WTC11 (cell line): ENCODE results near the gene PATE3. TPM values are rescaled to one million over a fixed set of nuclear protein-coding genes. Genes with fewer than 3 reads are reported as not detected.

Experiments used
- ATAC-seq: fragments of 200-7000 bp; cut with Tn5 transposase; 2 replicates; pipeline ENCODE4 v1.10.0; 2021; ENCODE audit warnings: mild to moderate bottlenecking, moderate library complexity
- CTCF ChIA-PET: fragments of 300-600 bp; sonication (Branson Sonifier 250); formaldehyde crosslinking; loops from one replicate; lab custom pipeline; 2021; ENCODE audit warnings: antibody characterized with exemption; lab: Charles Lee
- POLR2A ChIA-PET: fragments of 350-600 bp; sonication (Branson Sonifier 250); formaldehyde crosslinking; loops from one replicate; lab custom pipeline; 2021; ENCODE audit warnings: antibody characterized with exemption; lab: Charles Lee
- DNase-seq: peaks from one replicate; pipeline ENCODE4 v3.0.0; 2021; ENCODE audit warnings: low spot score
- H3K27ac Mint-ChIP-seq: 2 replicates; pipeline ENCODE4 v1.8.0; 2021; ENCODE audit warnings: mixed read lengths
- H3K27me3 Mint-ChIP-seq: 2 replicates; pipeline ENCODE4 v1.8.0; 2021; ENCODE audit warnings: low read depth, mild to moderate bottlenecking, moderate library complexity, mixed read lengths
- H3K36me3 Mint-ChIP-seq: 2 replicates; pipeline ENCODE4 v1.8.0; 2021; ENCODE audit warnings: mixed read lengths
- H3K4me1 Mint-ChIP-seq: 2 replicates; pipeline ENCODE4 v1.8.0; 2022; ENCODE audit warnings: mixed read lengths
- H3K4me3 Mint-ChIP-seq: 2 replicates; pipeline ENCODE4 v1.8.0; 2021; ENCODE audit warnings: mild to moderate bottlenecking, moderate library complexity, mixed read lengths
- H3K9me3 Mint-ChIP-seq: 2 replicates; pipeline ENCODE4 v1.8.0; 2021; ENCODE audit warnings: mixed read lengths
- ATF2 ChIP-seq: sonication (generic); formaldehyde crosslinking; IDR thresholded peaks from 2 replicates; pipeline ENCODE4 v1.8.1; 2022; ENCODE audit warnings: low read depth, missing genetic modification reagents, borderline replicate concordance
- CREM ChIP-seq: sonication (generic); formaldehyde crosslinking; IDR thresholded peaks from 2 replicates; pipeline ENCODE4 v1.8.1; 2022; ENCODE audit warnings: mild to moderate bottlenecking, missing genetic modification reagents, moderate library complexity
- ELF4 ChIP-seq: sonication (generic); formaldehyde crosslinking; IDR thresholded peaks from 2 replicates; pipeline ENCODE4 v1.8.1; 2022; ENCODE audit warnings: low read depth, mild to moderate bottlenecking, moderate library complexity, missing genetic modification reagents
- ESRRA ChIP-seq: sonication (generic); formaldehyde crosslinking; IDR thresholded peaks from 2 replicates; pipeline ENCODE4 v1.8.1; 2022; ENCODE audit warnings: mild to moderate bottlenecking, missing genetic modification reagents, borderline replicate concordance
- GTF2I ChIP-seq: fragments of 250-450 bp; sonication (Bioruptor Pico); conservative IDR thresholded peaks from 2 replicates; pipeline ENCODE4 v1.4.0; 2021; ENCODE audit warnings: mild to moderate bottlenecking
- HMGXB4 ChIP-seq: sonication (generic); formaldehyde crosslinking; IDR thresholded peaks from 2 replicates; pipeline ENCODE4 v1.8.1; 2023; ENCODE audit warnings: mild to moderate bottlenecking, moderate library complexity, missing genetic modification reagents
- JAZF1 ChIP-seq: fragments of 250-450 bp; sonication (Bioruptor Pico); IDR thresholded peaks from 2 replicates; pipeline ENCODE4 v1.9.0; 2021; ENCODE audit warnings: moderate library complexity, mild to moderate bottlenecking, inconsistent platforms
- JUN ChIP-seq: sonication (generic); formaldehyde crosslinking; IDR thresholded peaks from 2 replicates; pipeline ENCODE4 v1.8.0; 2023; ENCODE audit warnings: mild to moderate bottlenecking, missing genetic modification reagents
- NFATC4 ChIP-seq: fragments of 250-450 bp; sonication (Bioruptor Pico); IDR thresholded peaks from 2 replicates; pipeline ENCODE4 v1.9.0; 2021; ENCODE audit warnings: mild to moderate bottlenecking
- NR3C1 ChIP-seq: sonication (generic); formaldehyde crosslinking; conservative IDR thresholded peaks from 2 replicates; pipeline ENCODE4 v1.8.1; 2023; ENCODE audit warnings: low read depth, mild to moderate bottlenecking, missing genetic modification reagents
- TCF7 ChIP-seq: sonication (generic); formaldehyde crosslinking; IDR thresholded peaks from 2 replicates; pipeline ENCODE4 v1.8.0; 2022; ENCODE audit warnings: mild to moderate bottlenecking, low read depth, missing genetic modification reagents, moderate library complexity
- TEAD1 ChIP-seq: sonication (generic); formaldehyde crosslinking; IDR thresholded peaks from 2 replicates; pipeline ENCODE4 v1.8.0; 2022; ENCODE audit warnings: mild to moderate bottlenecking, missing genetic modification reagents
- ZBTB21 ChIP-seq: sonication (generic); formaldehyde crosslinking; IDR thresholded peaks from 2 replicates; pipeline ENCODE4 v1.8.1; 2023; ENCODE audit warnings: mild to moderate bottlenecking, missing genetic modification reagents, borderline replicate concordance
- ZMAT4 ChIP-seq: fragments of 250-450 bp; sonication (Bioruptor Pico); IDR thresholded peaks from 2 replicates; pipeline ENCODE4 v1.9.0; 2021; ENCODE audit warnings: mild to moderate bottlenecking
- ZNF138 ChIP-seq: sonication (generic); formaldehyde crosslinking; conservative IDR thresholded peaks from 2 replicates; pipeline ENCODE4 v1.8.1; 2022; ENCODE audit warnings: mild to moderate bottlenecking, moderate library complexity, missing genetic modification reagents
- ZNF281 ChIP-seq: sonication (generic); formaldehyde crosslinking; IDR thresholded peaks from 2 replicates; pipeline ENCODE4 v1.8.0; 2023; ENCODE audit warnings: mild to moderate bottlenecking, missing genetic modification reagents
- ZNF416 ChIP-seq: fragments of 250-450 bp; sonication (Bioruptor Pico); IDR thresholded peaks from 2 replicates; pipeline ENCODE4 v1.9.0; 2021; ENCODE audit warnings: mild to moderate bottlenecking, inconsistent platforms
- ZNF532 ChIP-seq: fragments of 250-450 bp; sonication (Bioruptor Pico); IDR thresholded peaks from 2 replicates; pipeline ENCODE4 v1.9.0; 2021; ENCODE audit warnings: mild to moderate bottlenecking, borderline replicate concordance
- ZSCAN18 ChIP-seq: fragments of 250-450 bp; sonication (Bioruptor Pico); IDR thresholded peaks from 2 replicates; pipeline ENCODE4 v2.1.2; 2022; ENCODE audit warnings: mild to moderate bottlenecking, moderate library complexity
- total RNA-seq: library from RNA; stranded (reverse); gene quantifications from 3 replicates; pipeline ENCODE4 v1.2.3, GENCODE V29; 2021

The PATE3 gene
- total RNA-seq, 1 experiment from 2014 or later: not detected

- CTCF ChIA-PET: interaction anchor here (0.6 to 1.4 kb wide), 2 partner anchors 10 to 178 kb away, joined by 6 to 7 read pairs; no protein-coding TSS in a partner anchor
- POLR2A ChIA-PET: no interaction called here
- no peak for DNase-seq
- ATAC-seq: no peak
- H3K9me3 Mint-ChIP-seq: no peaks in the 10 kb centered on the region
- H3K4me1 Mint-ChIP-seq: no peaks in the 10 kb centered on the region
- no peak overlapping the region for H3K4me3 Mint-ChIP-seq
- no peak overlapping the region for H3K27ac Mint-ChIP-seq
- TF ChIP-seq ZNF281 (CRISPR knock-in tag) (no peak), ATF2 (CRISPR knock-in tag) (no peak), ZNF416 (CRISPR knock-in tag) (no peak), ZNF138 (CRISPR knock-in tag) (no peak), HMGXB4 (CRISPR knock-in tag) (no peak), CREM (CRISPR knock-in tag) (no peak), JUN (CRISPR knock-in tag) (no peak), NFATC4 (CRISPR knock-in tag) (no peak), ZBTB21 (no peak), TEAD1 (no peak), ZMAT4 (CRISPR knock-in tag) (no peak), NR3C1 (CRISPR knock-in tag) (no peak), ZSCAN18 (CRISPR knock-in tag) (no peak), ELF4 (no peak), TCF7 (CRISPR knock-in tag) (no peak), ZNF532 (no peak), GTF2I (CRISPR knock-in tag) (no peak), JAZF1 (CRISPR knock-in tag) (no peak), ESRRA (CRISPR knock-in tag) (no peak)
- H3K36me3 Mint-ChIP-seq: no peaks in the 10 kb centered on the region
- peaks cover 5% of the 10 kb centered on the region; the same call in 1 of the 2 replicates for H3K27me3 Mint-ChIP-seq
Observed at GRCh38 chr11:125740617-125741016, 47.3 kb upstream of the PATE3 start.
